MCF 10A (cell line): Measurements from ENCODE around the gene KRTAP10-3. TPM values are rescaled to one million over a fixed set of nuclear protein-coding genes. Genes with fewer than 3 reads are reported as not detected.
"Not testable (repeated sequence)": the region's sequence is repeated elsewhere in the genome, so short reads cannot be mapped to it uniquely, and the experiment has no call there.

Source experiments
- BruUV-seq: library from RNA; stranded (reverse); fragments of 400-500 nt; replicated peaks from 2 replicates; lab custom pipeline; 2021; lab: Mats Ljungman, UMichigan
- CTCF ChIA-PET: fragments of 300-600 bp; sonication (Branson Sonifier 250); formaldehyde crosslinking; extraction: SDS; loops from one replicate; lab custom pipeline; 2021; ENCODE audit warnings: antibody characterized with exemption, inconsistent platforms; lab: Yijun Ruan, JAX
- POLR2A ChIA-PET: fragments of 300-600, 350-650 bp; sonication (Branson Sonifier 250); formaldehyde crosslinking; extraction: SDS; loops from one replicate; lab custom pipeline; 2020; ENCODE audit warnings: antibody characterized with exemption, inconsistent platforms; lab: Yijun Ruan, JAX
- DNase-seq: peaks from one replicate; pipeline ENCODE4 v3.0.0-alpha.2; 2018; ENCODE audit not compliant: unreplicated experiment
- H3K27ac Mint-ChIP-seq: one replicate; pipeline ENCODE4 v1.8.0; 2022; ENCODE audit warnings: mild to moderate bottlenecking, low read depth, mixed read lengths; ENCODE audit not compliant: unreplicated experiment
- H3K27me3 Mint-ChIP-seq: one replicate; pipeline ENCODE4 v1.8.0; 2022; ENCODE audit warnings: mixed read lengths; ENCODE audit not compliant: insufficient read depth, unreplicated experiment
- H3K36me3 Mint-ChIP-seq: one replicate; pipeline ENCODE4 v1.8.0; 2022; ENCODE audit warnings: mild to moderate bottlenecking, moderate library complexity, mixed read lengths; ENCODE audit not compliant: insufficient read depth, unreplicated experiment
- H3K4me1 Mint-ChIP-seq: one replicate; pipeline ENCODE4 v1.8.0; 2022; ENCODE audit warnings: mixed read lengths; ENCODE audit not compliant: insufficient read depth, unreplicated experiment
- H3K4me3 Mint-ChIP-seq: one replicate; pipeline ENCODE4 v1.8.0; 2022; ENCODE audit warnings: mild to moderate bottlenecking, moderate library complexity, mixed read lengths; ENCODE audit not compliant: unreplicated experiment
- H3K9me3 Mint-ChIP-seq: one replicate; pipeline ENCODE4 v1.8.0; 2022; ENCODE audit warnings: mixed read lengths; ENCODE audit not compliant: unreplicated experiment
- CTCF ChIP-seq: fragments of 200-600 bp; IDR thresholded peaks from one replicate; pipeline ENCODE4 v1.8.0; 2022; ENCODE audit warnings: antibody characterized with exemption, mild to moderate bottlenecking; ENCODE audit not compliant: unreplicated experiment
- intact Hi-C: fragments of 100-400 bp; cut with micrococcal nuclease; formaldehyde crosslinking; loops from 2 replicates; pipeline ENCODE4 v1.14.1; 2022
- total RNA-seq: library from RNA; stranded (reverse); gene quantifications from 2 replicates; pipeline ENCODE4 v1.2.3, GENCODE V29; 2022

The KRTAP10-3 gene
- total RNA-seq, 1 experiment from 2014 or later, result not detected

GRCh38 chr21:44583800-44584147 is 25.2 kb upstream of the KRTAP10-3 start:
- Mint-ChIP-seq H3K36me3 (no peaks in the 10 kb centered on the region), H3K27me3 (peaks cover 62% of the 10 kb centered on the region), H3K4me1 (no peaks in the 10 kb centered on the region), H3K9me3 (peaks cover 8% of the 10 kb centered on the region), H3K4me3 (no peak overlapping the region), H3K27ac (no peak overlapping the region)
- ChIA-PET CTCF (interaction anchor here (0.6 kb wide), 1 partner anchor 240 kb away, joined by 3 read pairs; no protein-coding TSS in a partner anchor), POLR2A (interaction anchor here (0.5 kb wide), 1 partner anchor 27 kb away, joined by 3 read pairs; no protein-coding TSS in a partner anchor)
- no peak for DNase-seq
- intact Hi-C loops, result no loop called here
- no TSS peak for BruUV-seq
- no peak for TF ChIP-seq CTCF

GRCh38 chr21:44583089-44583799 is 24.6 kb upstream of the KRTAP10-3 start:
- Mint-ChIP-seq H3K36me3 (no peaks in the 10 kb centered on the region), H3K27me3 (peaks cover 61% of the 10 kb centered on the region)
- POLR2A ChIA-PET, result interaction anchor here (0.6 kb wide), 1 partner anchor 47 kb away, joined by 3 read pairs; no protein-coding TSS in a partner anchor

GRCh38 chr21:44582055-44582454 is 23.5 kb upstream of the KRTAP10-3 start:
- no peaks in the 10 kb centered on the region for H3K4me1 Mint-ChIP-seq
- ChIA-PET CTCF (no interaction called here), POLR2A (no interaction called here)
- no peak overlapping the region for H3K4me3 Mint-ChIP-seq
- no peaks in the 10 kb centered on the region for H3K36me3 Mint-ChIP-seq
- no peak for TF ChIP-seq CTCF
- no peak overlapping the region for H3K27ac Mint-ChIP-seq
- peaks cover 49% of the 10 kb centered on the region for H3K27me3 Mint-ChIP-seq
- DNase-seq, result no peak
- no TSS peak for BruUV-seq
- peaks cover 14% of the 10 kb centered on the region for H3K9me3 Mint-ChIP-seq
- intact Hi-C loops, result no loop called here

More at GRCh38 chr21:44583089-44583799, 24.6 kb upstream of the KRTAP10-3 start:
- no peak overlapping the region for H3K4me3 Mint-ChIP-seq
- H3K9me3 Mint-ChIP-seq, result peaks cover 8% of the 10 kb centered on the region
- no TSS peak for BruUV-seq
- H3K4me1 Mint-ChIP-seq, result no peaks in the 10 kb centered on the region
- DNase-seq, result no peak
- H3K27ac Mint-ChIP-seq, result no peak overlapping the region
- CTCF ChIA-PET, result interaction anchor here (0.6 kb wide), 1 partner anchor 239 kb away, joined by 3 read pairs; no protein-coding TSS in a partner anchor
- no peak for TF ChIP-seq CTCF
- intact Hi-C loops, result no loop called here

GRCh38 chr21:44581158-44581557 is 22.6 kb upstream of the KRTAP10-3 start:
- Mint-ChIP-seq H3K36me3 (no peaks in the 10 kb centered on the region), H3K27me3 (peaks cover 40% of the 10 kb centered on the region), H3K4me1 (no peaks in the 10 kb centered on the region), H3K9me3 (peaks cover 16% of the 10 kb centered on the region), H3K4me3 (no peak overlapping the region), H3K27ac (no peak overlapping the region)
- POLR2A ChIA-PET, result no interaction called here
- BruUV-seq, result no TSS peak
- DNase-seq, result no peak
- TF ChIP-seq CTCF, result no peak
- CTCF ChIA-PET, result no interaction called here
- intact Hi-C loops, result no loop called here

GRCh38 chr21:44580231-44580821 is 21.7 kb upstream of the KRTAP10-3 start, which contains the start of gene KRTAP10-5:
Gene KRTAP10-5, minus strand, starts transcription at chr21:44580604. Its CDS starts 26 bp downstream, at chr21:44580578.
- H3K4me3 Mint-ChIP-seq, DNase-seq, H3K27ac Mint-ChIP-seq, BruUV-seq, H3K36me3 Mint-ChIP-seq, H3K4me1 Mint-ChIP-seq, intact Hi-C loops, POLR2A ChIA-PET: not testable (repeated sequence)
- peaks cover 40% of the 10 kb centered on the region for H3K27me3 Mint-ChIP-seq
- peaks cover 16% of the 10 kb centered on the region for H3K9me3 Mint-ChIP-seq
- CTCF ChIA-PET, result interaction anchor here (0.5 kb wide), 1 partner anchor 10 kb away, joined by 3 read pairs; no protein-coding TSS in a partner anchor
